A549 (cell line): ENCODE measurements around the gene SLC22A23.

Source experiments
- BHLHE40 ChIP-seq: IDR thresholded peaks from 2 replicates; pipeline ENCODE4 v1.6.1; 2012; ENCODE audit warnings: low read depth, low read length, inconsistent platforms
- CTCF ChIP-seq: fragments of >200 bp; sonication (Bioruptor Twin); formaldehyde crosslinking; IDR thresholded peaks from 3 replicates; pipeline ENCODE4 v1.5.1; 2016
- EHMT2 ChIP-seq: fragments of 200-600 bp; sonication (generic); IDR thresholded peaks from 2 replicates; pipeline ENCODE4 v1.6.1; 2016; ENCODE audit warnings: antibody characterized with exemption, low read depth, mild to moderate bottlenecking, moderate library complexity
- EP300 ChIP-seq, 2 experiments: fragments of >200 bp; sonication (Bioruptor Twin); formaldehyde crosslinking; IDR thresholded peaks; 2 replicates in 1 of 2; 3 replicates in 1 of 2; pipeline ENCODE4 v1.6.1; 2016 to 2017
- HDAC2 ChIP-seq: fragments of 200-600 bp; sonication (generic); IDR thresholded peaks from 2 replicates; pipeline ENCODE4 v1.6.1; 2016
- MAFK ChIP-seq: fragments of 450-650 bp; IDR thresholded peaks from 2 replicates; pipeline ENCODE4 v1.6.1; 2014; ENCODE audit not compliant: partially characterized antibody
- MAX ChIP-seq: IDR thresholded peaks from 2 replicates; pipeline ENCODE4 v1.6.1; 2012
- POLR2A ChIP-seq: IDR thresholded peaks from 2 replicates; pipeline ENCODE4 v1.6.1; 2012; ENCODE audit warnings: mild to moderate bottlenecking, low read length
- RAD21 ChIP-seq, 2 experiments: fragments of >200 bp in 1 of 2; sonication (Bioruptor Twin) in 1 of 2; formaldehyde crosslinking in 1 of 2; IDR thresholded peaks in 1 of 2; conservative IDR thresholded peaks in 1 of 2; 2 replicates in 1 of 2; 3 replicates in 1 of 2; pipeline ENCODE4 v1.6.1; 2012 to 2018; ENCODE audit warnings: inconsistent platforms in 1 of 2
- RFX5 ChIP-seq: fragments of 450-650 bp; IDR thresholded peaks from 2 replicates; pipeline ENCODE4 v1.7.1; 2014; ENCODE audit warnings: antibody characterized with exemption, mild to moderate bottlenecking, moderate library complexity
- TFCP2L1 ChIP-seq: fragments of 250-450 bp; sonication (Bioruptor Pico); IDR thresholded peaks from 2 replicates; pipeline ENCODE4 v1.5.0; 2021; ENCODE audit warnings: mild to moderate bottlenecking

GRCh38 chr6:3415490-3415889, 41.4 kb downstream of the SLC22A23 start:
- no peak for TF ChIP-seq MAX
- TF ChIP-seq POLR2A, result no peak
- no peak for TF ChIP-seq RFX5
- TF ChIP-seq MAFK, result no peak
- TF ChIP-seq BHLHE40, result no peak
- no peak for TF ChIP-seq CTCF
- TF ChIP-seq TFCP2L1 (CRISPR knock-in tag), result no peak
- TF ChIP-seq HDAC2, result no peak
- TF ChIP-seq EP300 (IDR thresholded peaks at IDR 0.05), result no peak
- no peak for TF ChIP-seq RAD21 (conservative IDR thresholded peaks at IDR 0.05 in 1 of 2, IDR thresholded peaks at IDR 0.05 in 1 of 2)
- TF ChIP-seq EHMT2, result no peak
